Neural cell (in vitro differentiated cells): ENCODE data around the gene PHETA2. TPM values are rescaled to one million over a fixed set of nuclear protein-coding genes. Genes with fewer than 3 reads are reported as not detected.

Experiments
- H2AFZ ChIP-seq: fragments of 200-600, 300-800 bp; sonication (generic), shearing (Covaris generic); 2 replicates; pipeline ENCODE4 v1.6.0; 2014; ENCODE audit warnings: low read depth, mild to moderate bottlenecking, antibody characterized with exemption, low read length, moderate library complexity
- H3F3A ChIP-seq: fragments of 200-600 bp; shearing (Covaris generic); 2 replicates; pipeline ENCODE4 v1.6.1; 2016; ENCODE audit warnings: mild to moderate bottlenecking, moderate library complexity, mixed read lengths, antibody characterized with exemption, low read length; ENCODE audit not compliant: insufficient read depth, poor library complexity, severe bottlenecking
- H3K27ac ChIP-seq: fragments of 200-600, 300-800 bp; sonication (generic), shearing (Covaris generic); 2 replicates; pipeline ENCODE4 v1.5.1; 2014; ENCODE audit warnings: mild to moderate bottlenecking, low read length, moderate library complexity
- H3K27me3 ChIP-seq: fragments of 300-800, 200-600 bp; sonication (generic), shearing (Covaris generic); 2 replicates; pipeline ENCODE4 v1.6.0; 2014; ENCODE audit warnings: mild to moderate bottlenecking, low read depth, low read length, moderate library complexity; ENCODE audit not compliant: insufficient read depth
- H3K36me3 ChIP-seq: fragments of 300-800, 200-600 bp; sonication (generic), shearing (Covaris generic); 2 replicates; pipeline ENCODE4 v1.5.1; 2014; ENCODE audit warnings: mild to moderate bottlenecking, antibody characterized with exemption, low read length, moderate library complexity; ENCODE audit not compliant: insufficient read depth
- H3K4me2 ChIP-seq: fragments of 300-800, 200-600 bp; sonication (generic), shearing (Covaris generic); 2 replicates; pipeline ENCODE4 v1.6.0; 2014; ENCODE audit warnings: mild to moderate bottlenecking, low read length
- H3K4me3 ChIP-seq: fragments of 300-800, 200-600 bp; sonication (generic), shearing (Covaris generic); 2 replicates; pipeline ENCODE4 v1.5.1; 2014; ENCODE audit warnings: mild to moderate bottlenecking, low read length, moderate library complexity
- H3K79me2 ChIP-seq: fragments of 200-600 bp; shearing (Covaris generic); replicated peaks from 2 replicates; pipeline ENCODE4 v1.6.0; 2014; ENCODE audit warnings: mild to moderate bottlenecking, low read length, moderate library complexity; ENCODE audit not compliant: insufficient read depth
- H3K9ac ChIP-seq: fragments of 300-800, 200-600 bp; sonication (generic), shearing (Covaris generic); 2 replicates; pipeline ENCODE4 v1.6.1; 2016; ENCODE audit warnings: mild to moderate bottlenecking, low read length, mixed read lengths
- H3K9me2 ChIP-seq: fragments of 200-600 bp; shearing (Covaris generic); 2 replicates; pipeline ENCODE4 v1.6.1; 2016; ENCODE audit warnings: mild to moderate bottlenecking, low read length, mixed read lengths; ENCODE audit not compliant: insufficient read depth
- H3K9me3 ChIP-seq: fragments of 200-600, 300-800 bp; sonication (generic), shearing (Covaris generic); 2 replicates; pipeline ENCODE4 v1.6.1; 2016; ENCODE audit warnings: mild to moderate bottlenecking, mixed run types, low read length, moderate library complexity, mixed read lengths
- H4K20me1 ChIP-seq: fragments of 200-600 bp; shearing (Covaris generic); 2 replicates; pipeline ENCODE4 v1.6.1; 2016; ENCODE audit warnings: mild to moderate bottlenecking, mixed run types; ENCODE audit not compliant: insufficient read depth
- EP300 ChIP-seq: fragments of 450-650 bp; conservative IDR thresholded peaks from 2 replicates; pipeline ENCODE4 v1.6.1; 2014; ENCODE audit warnings: antibody characterized with exemption, mild to moderate bottlenecking, moderate library complexity; ENCODE audit not compliant: poor library complexity, severe bottlenecking
- EZH2 ChIP-seq: fragments of 200-600, 300-800 bp; shearing (Covaris generic), sonication (generic); IDR thresholded peaks from 2 replicates; pipeline ENCODE4 v1.6.1; 2014; ENCODE audit warnings: antibody characterized with exemption, low read length, borderline replicate concordance, mild to moderate bottlenecking; ENCODE audit not compliant: insufficient read depth, poor library complexity, severe bottlenecking
- MXI1 ChIP-seq: fragments of 450-650 bp; conservative IDR thresholded peaks from 2 replicates; pipeline ENCODE4 v1.6.1; 2014; ENCODE audit warnings: antibody characterized with exemption, mild to moderate bottlenecking; ENCODE audit not compliant: poor library complexity, severe bottlenecking
- POLR2AphosphoS5 ChIP-seq: IDR thresholded peaks from 2 replicates; pipeline ENCODE4 v1.6.1; 2012
- RAD21 ChIP-seq: fragments of 450-650 bp; conservative IDR thresholded peaks from 2 replicates; pipeline ENCODE4 v1.6.1; 2014; ENCODE audit warnings: antibody characterized with exemption, mild to moderate bottlenecking, moderate library complexity
- SMC3 ChIP-seq: fragments of 450-650 bp; conservative IDR thresholded peaks from 2 replicates; pipeline ENCODE4 v1.6.1; 2014; ENCODE audit warnings: antibody characterized with exemption, mild to moderate bottlenecking, moderate library complexity; ENCODE audit not compliant: poor library complexity
- TAF1 ChIP-seq: IDR thresholded peaks from 2 replicates; pipeline ENCODE4 v1.6.1; 2012; ENCODE audit warnings: low read depth
- polyA plus RNA-seq: library from polyadenylated mRNA; depleted of rRNA; stranded (reverse); fragments of >200 nt; gene quantifications from 2 replicates; pipeline ENCODE4 v1.2.3, GENCODE V29; 2014
- TF ChIP-seq, protein P1 (sequence below): fragments of 450-650 bp; IDR thresholded peaks from 2 replicates; pipeline ENCODE4 v1.5.1; 2014; ENCODE audit warnings: antibody characterized with exemption, mild to moderate bottlenecking, moderate library complexity; ENCODE audit not compliant: poor library complexity, severe bottlenecking
- TF ChIP-seq, protein P2 (sequence below): IDR thresholded peaks from 2 replicates; pipeline ENCODE4 v1.6.1; 2012; ENCODE audit warnings: borderline replicate concordance

PHETA2 gene
- polyA plus RNA-seq, 1 donor from 2014 or later, result 0.42 TPM

DNA sequence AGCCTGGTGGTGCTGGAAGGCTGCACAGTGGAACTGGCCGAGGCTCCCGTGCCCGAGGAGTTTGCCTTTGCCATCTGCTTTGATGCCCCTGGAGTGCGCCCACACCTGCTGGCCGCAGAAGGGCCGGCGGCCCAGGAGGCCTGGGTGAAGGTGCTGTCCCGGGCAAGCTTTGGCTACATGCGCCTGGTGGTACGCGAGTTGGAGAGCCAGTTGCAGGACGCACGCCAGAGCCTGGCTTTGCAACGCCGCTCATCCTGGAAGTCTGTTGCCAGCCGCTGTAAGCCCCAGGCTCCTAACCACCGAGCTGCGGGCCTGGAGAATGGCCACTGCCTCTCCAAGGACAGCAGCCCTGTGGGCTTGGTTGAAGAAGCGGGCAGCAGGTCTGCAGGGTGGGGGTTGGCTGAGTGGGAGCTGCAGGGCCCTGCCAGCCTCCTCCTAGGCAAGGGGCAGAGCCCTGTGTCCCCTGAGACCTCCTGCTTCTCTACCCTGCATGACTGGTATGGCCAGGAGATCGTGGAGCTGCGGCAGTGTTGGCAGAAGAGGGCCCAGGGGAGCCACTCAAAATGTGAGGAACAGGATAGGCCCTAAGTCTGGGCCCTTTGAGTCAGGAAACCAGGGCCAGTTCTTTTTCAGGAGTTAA is 3.6 kb downstream of the PHETA2 start:
- Histone ChIP-seq H3K36me3 (no peaks in the 10 kb centered on the region), H3F3A (peaks cover 8% of the 10 kb centered on the region), H3K9me2 (no peaks in the 10 kb centered on the region), H3K4me2 (no peak overlapping the region), H3K79me2 (peaks cover 22% of the 10 kb centered on the region), H3K4me3 (no peak overlapping the region), H4K20me1 (no peaks in the 10 kb centered on the region), H3K9ac (no peak overlapping the region), H3K27ac (no peak overlapping the region), H3K27me3 (no peaks in the 10 kb centered on the region), H3K9me3 (no peaks in the 10 kb centered on the region), H2AFZ (no peak overlapping the region)
- TF ChIP-seq, protein P1, sequence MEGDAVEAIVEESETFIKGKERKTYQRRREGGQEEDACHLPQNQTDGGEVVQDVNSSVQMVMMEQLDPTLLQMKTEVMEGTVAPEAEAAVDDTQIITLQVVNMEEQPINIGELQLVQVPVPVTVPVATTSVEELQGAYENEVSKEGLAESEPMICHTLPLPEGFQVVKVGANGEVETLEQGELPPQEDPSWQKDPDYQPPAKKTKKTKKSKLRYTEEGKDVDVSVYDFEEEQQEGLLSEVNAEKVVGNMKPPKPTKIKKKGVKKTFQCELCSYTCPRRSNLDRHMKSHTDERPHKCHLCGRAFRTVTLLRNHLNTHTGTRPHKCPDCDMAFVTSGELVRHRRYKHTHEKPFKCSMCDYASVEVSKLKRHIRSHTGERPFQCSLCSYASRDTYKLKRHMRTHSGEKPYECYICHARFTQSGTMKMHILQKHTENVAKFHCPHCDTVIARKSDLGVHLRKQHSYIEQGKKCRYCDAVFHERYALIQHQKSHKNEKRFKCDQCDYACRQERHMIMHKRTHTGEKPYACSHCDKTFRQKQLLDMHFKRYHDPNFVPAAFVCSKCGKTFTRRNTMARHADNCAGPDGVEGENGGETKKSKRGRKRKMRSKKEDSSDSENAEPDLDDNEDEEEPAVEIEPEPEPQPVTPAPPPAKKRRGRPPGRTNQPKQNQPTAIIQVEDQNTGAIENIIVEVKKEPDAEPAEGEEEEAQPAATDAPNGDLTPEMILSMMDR, result no peak
- TF ChIP-seq EZH2, result no peak
- TF ChIP-seq EP300, result no peak
- no peak for TF ChIP-seq MXI1
- TF ChIP-seq, protein P2, sequence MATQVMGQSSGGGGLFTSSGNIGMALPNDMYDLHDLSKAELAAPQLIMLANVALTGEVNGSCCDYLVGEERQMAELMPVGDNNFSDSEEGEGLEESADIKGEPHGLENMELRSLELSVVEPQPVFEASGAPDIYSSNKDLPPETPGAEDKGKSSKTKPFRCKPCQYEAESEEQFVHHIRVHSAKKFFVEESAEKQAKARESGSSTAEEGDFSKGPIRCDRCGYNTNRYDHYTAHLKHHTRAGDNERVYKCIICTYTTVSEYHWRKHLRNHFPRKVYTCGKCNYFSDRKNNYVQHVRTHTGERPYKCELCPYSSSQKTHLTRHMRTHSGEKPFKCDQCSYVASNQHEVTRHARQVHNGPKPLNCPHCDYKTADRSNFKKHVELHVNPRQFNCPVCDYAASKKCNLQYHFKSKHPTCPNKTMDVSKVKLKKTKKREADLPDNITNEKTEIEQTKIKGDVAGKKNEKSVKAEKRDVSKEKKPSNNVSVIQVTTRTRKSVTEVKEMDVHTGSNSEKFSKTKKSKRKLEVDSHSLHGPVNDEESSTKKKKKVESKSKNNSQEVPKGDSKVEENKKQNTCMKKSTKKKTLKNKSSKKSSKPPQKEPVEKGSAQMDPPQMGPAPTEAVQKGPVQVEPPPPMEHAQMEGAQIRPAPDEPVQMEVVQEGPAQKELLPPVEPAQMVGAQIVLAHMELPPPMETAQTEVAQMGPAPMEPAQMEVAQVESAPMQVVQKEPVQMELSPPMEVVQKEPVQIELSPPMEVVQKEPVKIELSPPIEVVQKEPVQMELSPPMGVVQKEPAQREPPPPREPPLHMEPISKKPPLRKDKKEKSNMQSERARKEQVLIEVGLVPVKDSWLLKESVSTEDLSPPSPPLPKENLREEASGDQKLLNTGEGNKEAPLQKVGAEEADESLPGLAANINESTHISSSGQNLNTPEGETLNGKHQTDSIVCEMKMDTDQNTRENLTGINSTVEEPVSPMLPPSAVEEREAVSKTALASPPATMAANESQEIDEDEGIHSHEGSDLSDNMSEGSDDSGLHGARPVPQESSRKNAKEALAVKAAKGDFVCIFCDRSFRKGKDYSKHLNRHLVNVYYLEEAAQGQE, result no peak
- no peak for TF ChIP-seq TAF1
- no peak for TF ChIP-seq POLR2AphosphoS5
- no peak for TF ChIP-seq SMC3
- no peak for TF ChIP-seq RAD21

DNA sequence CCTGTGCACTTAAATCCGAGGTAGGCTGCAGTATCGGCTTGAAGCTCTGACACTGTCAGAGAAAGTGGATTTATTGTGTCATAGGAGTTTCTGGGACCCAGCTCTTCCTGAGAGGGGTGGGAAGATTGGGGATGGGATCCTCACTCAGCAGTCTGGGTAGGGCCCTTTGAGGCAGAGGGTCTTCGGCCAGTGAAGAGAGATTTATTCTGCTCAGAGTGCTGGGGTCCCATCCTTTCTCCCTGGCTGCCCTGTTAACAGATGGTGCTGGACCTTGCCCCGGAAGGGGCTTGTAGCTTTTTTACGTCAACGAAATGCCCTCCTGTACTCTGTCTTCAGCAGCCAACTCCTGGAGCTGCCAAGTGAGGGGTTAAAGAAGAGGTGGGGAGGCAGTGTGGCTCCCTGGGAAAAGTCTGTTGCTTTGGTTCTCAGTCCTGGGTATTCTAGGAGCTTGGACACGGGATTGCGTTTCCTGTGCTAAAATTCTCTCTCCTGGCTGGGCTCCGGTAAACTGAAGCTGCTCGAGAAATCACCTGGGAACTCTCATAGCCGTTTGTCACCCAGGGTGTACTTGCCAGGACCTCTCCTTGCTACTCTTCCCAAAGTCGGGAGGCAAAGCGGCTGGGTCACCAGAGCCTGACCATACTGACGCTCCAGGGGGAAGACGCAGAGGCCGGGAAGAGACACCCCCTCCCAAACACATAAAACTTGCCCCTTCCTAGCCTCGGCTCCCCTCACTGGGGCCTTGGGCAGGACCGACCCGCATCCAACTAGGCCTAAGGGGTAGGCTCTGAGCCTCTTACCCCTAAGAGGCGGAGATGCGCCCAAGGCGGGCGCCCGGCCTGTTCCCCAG is 4.6 kb downstream of the PHETA2 start:
- peaks cover 8% of the 10 kb centered on the region for H3F3A ChIP-seq
- no peaks in the 10 kb centered on the region for H4K20me1 ChIP-seq
- peak overlapping the region; percentile 89 for H3K9ac ChIP-seq
- H2AFZ ChIP-seq, result peak overlapping the region; percentile 58
- no peaks in the 10 kb centered on the region for H3K9me3 ChIP-seq
- TF ChIP-seq EP300, result no peak
- TF ChIP-seq, protein P2, result no peak
- H3K4me3 ChIP-seq, result peak overlapping the region; percentile 74
- H3K79me2 ChIP-seq, result peaks cover 27% of the 10 kb centered on the region
- H3K27ac ChIP-seq, result peak overlapping the region; percentile 97
- no peaks in the 10 kb centered on the region for H3K27me3 ChIP-seq
- H3K9me2 ChIP-seq, result no peaks in the 10 kb centered on the region
- no peaks in the 10 kb centered on the region for H3K36me3 ChIP-seq
- H3K4me2 ChIP-seq, result peak overlapping the region; percentile 68
